Measurements from ENCODE around the gene C18orf32. TPM values are rescaled to one million over a fixed set of nuclear protein-coding genes. Genes with fewer than 3 reads are reported as not detected.

Gene C18orf32
- total and polyA plus RNA-seq, 2 donors (not counting 3 experiments of a cell fraction or from before 2014, with no cell fraction given): 20.4 to 27.4 TPM

DNA sequence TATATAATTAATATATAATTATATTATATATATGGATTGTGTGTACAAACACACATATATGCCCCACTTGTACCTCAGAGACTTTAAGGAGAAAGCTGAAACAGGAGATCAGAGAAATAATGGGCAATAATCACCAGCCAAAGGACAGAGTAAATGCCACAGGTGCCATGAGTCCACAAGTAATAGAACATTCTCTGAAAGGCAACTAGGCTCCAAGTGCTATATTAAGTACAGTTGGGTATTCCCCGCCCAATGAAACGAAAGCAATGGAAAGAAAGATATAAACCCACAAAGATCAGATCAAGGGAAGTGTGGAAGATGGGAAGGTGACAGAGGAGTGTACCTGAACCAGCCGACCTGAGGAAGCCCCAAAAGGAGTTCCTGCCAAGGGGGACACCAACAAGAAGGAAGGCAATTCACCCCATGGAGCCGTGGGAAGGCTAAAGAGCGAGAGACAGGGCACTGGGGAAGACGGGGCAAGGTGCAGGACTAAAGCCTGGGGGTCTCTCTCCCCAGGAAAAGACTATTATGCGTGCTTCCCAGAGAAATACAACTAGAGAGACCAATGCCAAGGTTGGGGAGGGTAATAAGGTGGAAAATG lies 45.6 kb downstream of the C18orf32 start:
- intact Hi-C loops (cut with micrococcal nuclease) (no loop called here), dilution Hi-C loops (cut with MboI; ENCODE audit: extremely low pct_ligation_motif_present, low sequenced_read_pairs) (no loop called here)
- Histone ChIP-seq H3K4me2 (ENCODE audit: insufficient read depth, low read length) (no peak overlapping the region), H3K9me3 (replicated peaks; ENCODE audit: control insufficient read depth, insufficient read depth, low read length) (no peaks in the 10 kb centered on the region), H3K27me3 (ENCODE audit: control insufficient read depth in 2 of 2, insufficient read depth in 2 of 2, low read length in 2 of 2) (no peaks in the 10 kb centered on the region), H3K27ac (ENCODE audit: insufficient read depth, low read depth, low read length) (no peak overlapping the region), H3K79me2 (ENCODE audit: control insufficient read depth, insufficient read depth, low read length) (peaks cover 23% of the 10 kb centered on the region), H3K36me3 (ENCODE audit: control insufficient read depth in 2 of 2, extremely low read depth in 1 of 2, insufficient read depth in 2 of 2, low read length in 2 of 2) (no peaks in the 10 kb centered on the region), H4K20me1 (replicated peaks; ENCODE audit: control insufficient read depth, extremely low read depth, insufficient read depth, low read length) (peaks cover 2% of the 10 kb centered on the region), H3K4me3 (replicated peaks in 1 of 3; ENCODE audit: insufficient read depth in 1 of 3, low read depth in 1 of 3, low read length in 3 of 3) (no peak overlapping the region), H2AFZ (ENCODE audit: low read depth, low read length) (no peak overlapping the region), H3K9me1 (replicated peaks; ENCODE audit: control insufficient read depth, extremely low read depth, insufficient read depth, low read length) (no peaks in the 10 kb centered on the region), H3K9ac (replicated peaks; ENCODE audit: extremely low read depth, insufficient read depth, low read length) (no peak overlapping the region), H3K4me1 (ENCODE audit: control insufficient read depth, extremely low read depth, insufficient read depth, low read length) (no peaks in the 10 kb centered on the region)
- ChIA-PET CTCF (interaction anchor here (1.7 kb wide), 1 partner anchor 9 kb away, joined by 5 read pairs; no protein-coding TSS in a partner anchor), POLR2A (no interaction called here)
- DNase-seq (ENCODE audit: low read depth, low spot score) (no peak), FAIRE-seq (no peak)
- no TSS peak for BruUV-seq (replicated peaks)
- TF ChIP-seq EZH2 (IDR thresholded peaks at IDR 0.05; ENCODE audit: borderline replicate concordance, low read depth, low read length, severe bottlenecking): no peak
- TF ChIP-seq, protein P1, sequence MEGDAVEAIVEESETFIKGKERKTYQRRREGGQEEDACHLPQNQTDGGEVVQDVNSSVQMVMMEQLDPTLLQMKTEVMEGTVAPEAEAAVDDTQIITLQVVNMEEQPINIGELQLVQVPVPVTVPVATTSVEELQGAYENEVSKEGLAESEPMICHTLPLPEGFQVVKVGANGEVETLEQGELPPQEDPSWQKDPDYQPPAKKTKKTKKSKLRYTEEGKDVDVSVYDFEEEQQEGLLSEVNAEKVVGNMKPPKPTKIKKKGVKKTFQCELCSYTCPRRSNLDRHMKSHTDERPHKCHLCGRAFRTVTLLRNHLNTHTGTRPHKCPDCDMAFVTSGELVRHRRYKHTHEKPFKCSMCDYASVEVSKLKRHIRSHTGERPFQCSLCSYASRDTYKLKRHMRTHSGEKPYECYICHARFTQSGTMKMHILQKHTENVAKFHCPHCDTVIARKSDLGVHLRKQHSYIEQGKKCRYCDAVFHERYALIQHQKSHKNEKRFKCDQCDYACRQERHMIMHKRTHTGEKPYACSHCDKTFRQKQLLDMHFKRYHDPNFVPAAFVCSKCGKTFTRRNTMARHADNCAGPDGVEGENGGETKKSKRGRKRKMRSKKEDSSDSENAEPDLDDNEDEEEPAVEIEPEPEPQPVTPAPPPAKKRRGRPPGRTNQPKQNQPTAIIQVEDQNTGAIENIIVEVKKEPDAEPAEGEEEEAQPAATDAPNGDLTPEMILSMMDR (IDR thresholded peaks at IDR 0.05; ENCODE audit: extremely low read depth in 1 of 2, insufficient read depth in 1 of 2, low read depth in 1 of 2, low read length in 2 of 2): no peak
- TF ChIP-seq, protein P2, sequence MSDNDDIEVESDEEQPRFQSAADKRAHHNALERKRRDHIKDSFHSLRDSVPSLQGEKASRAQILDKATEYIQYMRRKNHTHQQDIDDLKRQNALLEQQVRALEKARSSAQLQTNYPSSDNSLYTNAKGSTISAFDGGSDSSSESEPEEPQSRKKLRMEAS (IDR thresholded peaks at IDR 0.05; ENCODE audit: insufficient read depth, insufficient read length): no peak
- no peak for TF ChIP-seq GATA2 (IDR thresholded peaks at IDR 0.05; ENCODE audit: insufficient read depth, insufficient read length, low read depth, low read length)
- no peak for TF ChIP-seq FOS (IDR thresholded peaks at IDR 0.05; ENCODE audit: borderline replicate concordance, insufficient read depth, low read length)
- no peak for TF ChIP-seq POLR2A (IDR thresholded peaks at IDR 0.05; ENCODE audit: low read depth, low read length)
- TF ChIP-seq JUN (IDR thresholded peaks at IDR 0.05; ENCODE audit: borderline replicate concordance, insufficient read depth, insufficient read length, low read depth): no peak
- TF ChIP-seq MYC (IDR thresholded peaks at IDR 0.05; ENCODE audit: low read depth, low read length): no peak

Data from endothelial cell of umbilical vein (primary cell).